Esophagus (tissue), 2 donors: ENCODE data around the gene KIAA0319L. TPM values are rescaled to one million over a fixed set of nuclear protein-coding genes. Genes with fewer than 3 reads are reported as not detected.

Experiments used
- H3K27ac ChIP-seq, 2 donors: one replicate each; pipeline ENCODE4 v1.5.1; 2013; ENCODE audit warnings: low read depth in 2 of 2, mild to moderate bottlenecking in 2 of 2, inconsistent platforms in 1 of 2, low read length in 1 of 2, moderate library complexity in 1 of 2
- H3K27me3 ChIP-seq, 2 donors: one replicate each; pipeline ENCODE4 v1.6.1; 2013; ENCODE audit warnings: low read length in 2 of 2, control low read depth in 1 of 2, mild to moderate bottlenecking in 1 of 2; ENCODE audit not compliant: insufficient read depth in 2 of 2, control insufficient read depth in 1 of 2
- H3K36me3 ChIP-seq, 2 donors: one replicate each; pipeline ENCODE4 v1.6.1; 2013; ENCODE audit warnings: low read length in 1 of 2; ENCODE audit not compliant: control insufficient read depth in 2 of 2, insufficient read depth in 2 of 2
- H3K4me1 ChIP-seq, 2 donors: one replicate each; pipeline ENCODE4 v1.6.1; 2013; ENCODE audit warnings: low read length in 1 of 2; ENCODE audit not compliant: control insufficient read depth in 2 of 2, insufficient read depth in 2 of 2
- H3K4me3 ChIP-seq, 2 donors: one replicate each; pipeline ENCODE4 v1.5.1; 2013; ENCODE audit warnings: low read length in 2 of 2, mild to moderate bottlenecking in 2 of 2, low read depth in 1 of 2, moderate library complexity in 1 of 2
- H3K9me3 ChIP-seq, 2 donors: one replicate each; pipeline ENCODE4 v1.6.1; 2013; ENCODE audit warnings: mild to moderate bottlenecking in 2 of 2, low read depth in 1 of 2, low read length in 1 of 2, moderate library complexity in 1 of 2; ENCODE audit not compliant: control insufficient read depth in 2 of 2, insufficient read depth in 1 of 2
- WGBS, 2 donors: extraction: QIAGEN DNeasy Blood & Tissue Kit; methylation state at CpG; one replicate each; pipeline ENCODE4 v1.1.7; 2013; 5-methylcytosine and 5-hydroxymethylcytosine counted together
- polyA plus RNA-seq, 2 donors: library from polyadenylated mRNA; stranded (reverse); fragments of 200-250 nt; gene quantifications; one replicate each; pipeline ENCODE4 v1.2.3, GENCODE V29; 2013
- donor health status: healthy with polysubstance abuse.
- donor health status: Bipolar disorder and iron deficiency.

The KIAA0319L gene
- polyA plus RNA-seq, 2 donors: 12.8 to 16.7 TPM

GRCh38 chr1:35530946-35531345 lies 26.3 kb downstream of the KIAA0319L start:
- 98 to 100% methylated on average over 2 of the region's 2 CpGs for WGBS, 2 donors
- Histone ChIP-seq H3K36me3 (peaks cover 2 to 10% of the 10 kb centered on the region in 2 donors), H3K9me3 (peaks cover 0 to 4% of the 10 kb centered on the region in 2 donors), H3K27ac (no peak overlapping the region), H3K27me3 (no peaks in the 10 kb centered on the region), H3K4me1 (no peaks in the 10 kb centered on the region), H3K4me3 (no peak overlapping the region)

GRCh38 chr1:35530168-35530567 lies 27.0 kb downstream of the KIAA0319L start:
- Histone ChIP-seq H3K27ac (no peak overlapping the region), H3K9me3 (peaks cover 0 to 4% of the 10 kb centered on the region in 2 donors), H3K4me3 (no peak overlapping the region), H3K36me3 (peaks cover 2 to 10% of the 10 kb centered on the region in 2 donors), H3K4me1 (no peaks in the 10 kb centered on the region), H3K27me3 (no peaks in the 10 kb centered on the region)
- WGBS, 2 donors: 78% methylated on average over 5 of the region's 5 CpGs

DNA sequence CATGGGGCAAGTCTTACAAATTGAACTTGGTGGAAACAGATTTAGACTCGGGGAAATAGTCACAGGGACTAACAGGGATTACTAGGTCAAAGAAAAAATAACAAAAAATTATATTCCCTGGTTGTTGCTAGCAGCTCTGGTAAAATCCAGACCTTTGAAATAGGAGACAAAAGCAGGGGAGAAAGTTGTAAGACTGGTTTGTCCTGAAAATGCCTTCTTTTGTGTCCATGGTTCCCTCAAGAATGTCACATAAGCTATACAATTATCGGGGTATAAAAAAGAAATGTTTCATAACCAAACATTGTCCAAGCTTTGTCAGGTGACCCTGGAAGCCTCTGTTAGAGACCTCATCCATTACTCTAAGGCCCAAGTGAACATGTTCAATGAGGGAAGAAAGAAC lies 33.1 kb downstream of the KIAA0319L start:
- H3K36me3 ChIP-seq: no peaks in the 10 kb centered on the region
- H3K27me3 ChIP-seq: no peaks in the 10 kb centered on the region
- 56 to 63% methylated on average over 2 of the region's 2 CpGs for WGBS, 2 donors
- no peak overlapping the region for H3K4me3 ChIP-seq
- no peaks in the 10 kb centered on the region for H3K4me1 ChIP-seq
- no peak overlapping the region for H3K27ac ChIP-seq
- H3K9me3 ChIP-seq: no peaks in the 10 kb centered on the region

DNA sequence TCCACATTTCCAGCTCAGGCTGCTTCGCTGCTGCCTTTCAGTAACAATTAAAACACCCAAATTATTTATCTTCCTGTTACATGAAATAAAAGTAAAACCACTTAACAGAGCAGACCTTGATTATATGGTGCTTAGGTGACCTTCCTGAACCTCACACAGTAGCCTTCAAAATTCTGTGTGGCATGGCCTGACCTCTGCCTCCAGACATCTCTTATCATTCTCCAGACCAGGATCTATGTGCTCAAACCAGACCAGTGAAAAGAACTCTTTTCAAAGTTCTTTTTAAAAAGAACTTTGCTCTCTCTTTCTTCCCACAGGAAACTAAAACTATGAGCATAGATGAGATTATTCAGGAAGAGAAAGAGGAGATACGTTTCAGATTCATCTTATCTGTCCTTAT lies 37.8 kb downstream of the KIAA0319L start:
- Histone ChIP-seq H3K27me3 (no peaks in the 10 kb centered on the region), H3K36me3 (no peaks in the 10 kb centered on the region), H3K27ac (no peak overlapping the region), H3K9me3 (no peaks in the 10 kb centered on the region), H3K4me1 (no peaks in the 10 kb centered on the region), H3K4me3 (no peak overlapping the region)
- WGBS, 2 donors: 72 to 75% methylated on average over 2 of the region's 2 CpGs

GRCh38 chr1:35518183-35518582 lies 39.0 kb downstream of the KIAA0319L start:
- Histone ChIP-seq H3K36me3 (no peaks in the 10 kb centered on the region), H3K4me3 (no peak overlapping the region), H3K9me3 (no peaks in the 10 kb centered on the region), H3K4me1 (no peaks in the 10 kb centered on the region), H3K27me3 (no peaks in the 10 kb centered on the region), H3K27ac (no peak overlapping the region)
- 98% methylated on average over 3 of the region's 3 CpGs for WGBS, 2 donors

- H3K27me3 ChIP-seq: no peaks in the 10 kb centered on the region
- H3K4me1 ChIP-seq: no peaks in the 10 kb centered on the region
- peaks cover 0 to 5% of the 10 kb centered on the region in 2 donors for H3K36me3 ChIP-seq
- no peak overlapping the region for H3K4me3 ChIP-seq
- 94 to 99% methylated on average over 2 of the region's 2 CpGs for WGBS, 2 donors
- no peak overlapping the region for H3K27ac ChIP-seq
- H3K9me3 ChIP-seq: no peaks in the 10 kb centered on the region
These were observed 45.9 kb downstream of the KIAA0319L start for GRCh38 chr1:35511305-35511704.

GRCh38 chr1:35509558-35509957 lies 47.6 kb downstream of the KIAA0319L start:
- H3K36me3 ChIP-seq: peaks cover 0 to 5% of the 10 kb centered on the region in 2 donors
- no peak overlapping the region for H3K4me3 ChIP-seq
- no peak overlapping the region for H3K27ac ChIP-seq
- 90 to 91% methylated on average over 3 of the region's 3 CpGs for WGBS, 2 donors
- H3K9me3 ChIP-seq: no peaks in the 10 kb centered on the region
- no peaks in the 10 kb centered on the region for H3K4me1 ChIP-seq
- H3K27me3 ChIP-seq: no peaks in the 10 kb centered on the region

GRCh38 chr1:35507947-35508346 lies 49.3 kb downstream of the KIAA0319L start:
- Histone ChIP-seq H3K4me1 (no peaks in the 10 kb centered on the region), H3K9me3 (no peaks in the 10 kb centered on the region), H3K36me3 (peaks cover 0 to 5% of the 10 kb centered on the region in 2 donors), H3K27me3 (no peaks in the 10 kb centered on the region), H3K4me3 (no peak overlapping the region), H3K27ac (no peak overlapping the region)

- 58 to 65% methylated on average over 3 of the region's 3 CpGs for WGBS, 2 donors
- H3K27ac ChIP-seq: no peak overlapping the region
- no peaks in the 10 kb centered on the region for H3K27me3 ChIP-seq
- no peaks in the 10 kb centered on the region for H3K9me3 ChIP-seq
- H3K36me3 ChIP-seq: peaks cover 0 to 5% of the 10 kb centered on the region in 2 donors
- no peaks in the 10 kb centered on the region for H3K4me1 ChIP-seq
- H3K4me3 ChIP-seq: no peak overlapping the region
These were observed 50.0 kb downstream of the KIAA0319L start for GRCh38 chr1:35506960-35507912.
